A549 (cell line): Measurements from ENCODE around the gene BAG3. TPM values are rescaled to one million over a fixed set of nuclear protein-coding genes. Genes with fewer than 3 reads are reported as not detected.

Experiments
- ATAC-seq, 2 experiments: fragments of 200-7000 bp in 1 of 2; fragments of >200 bp in 1 of 2; cut with Nextera tagmentation in 1 of 2; cut with Tn5 transposase in 1 of 2; 3 replicates each; pipeline versions ENCODE4 v1.8.0 to v1.9.1; 2018 to 2020; ENCODE audit warnings: mild to moderate bottlenecking in 1 of 2, moderate library complexity in 1 of 2
- CTCF ChIA-PET: fragments of 300-600 bp; sonication (Branson Sonifier 250); formaldehyde crosslinking; extraction: SDS; loops from one replicate; lab custom pipeline; 2021; ENCODE audit warnings: antibody characterized with exemption, inconsistent platforms; lab: Yijun Ruan, JAX
- POLR2A ChIA-PET: fragments of 350-600 bp; formaldehyde crosslinking; extraction: SDS; loops from one replicate; lab custom pipeline; 2021; ENCODE audit warnings: antibody characterized with exemption, inconsistent platforms; lab: Yijun Ruan, JAX
- DNase-seq, 2 experiments: peaks; one replicate each; pipeline versions ENCODE4 v3.0.0 to v3.0.0-alpha.2; 2011 to 2016; ENCODE audit warnings: low read depth in 1 of 2, low spot score in 1 of 2
- FAIRE-seq: peaks from 2 replicates; lab custom pipeline; 2011; peaks lifted over from hg19 to GRCh38; lab: Jason Lieb, UNC
- H3K27ac ChIP-seq, 2 experiments: fragments of >200 bp; sonication (Bioruptor Twin); formaldehyde crosslinking; 3 replicates each; pipeline ENCODE4 v1.5.1; 2016 to 2017
- H3K4me1 ChIP-seq: fragments of >200 bp; sonication (Bioruptor Twin); formaldehyde crosslinking; 3 replicates; pipeline ENCODE4 v1.6.1; 2016
- H3K4me2 ChIP-seq: fragments of >200 bp; sonication (Bioruptor Twin); formaldehyde crosslinking; 3 replicates; pipeline ENCODE4 v1.6.1; 2016
- H3K4me3 ChIP-seq: fragments of >200 bp; sonication (Bioruptor Twin); formaldehyde crosslinking; 3 replicates; pipeline ENCODE4 v1.5.1; 2016
- H3K9me3 ChIP-seq: fragments of >200 bp; sonication (Bioruptor Twin); formaldehyde crosslinking; 3 replicates; pipeline ENCODE4 v1.6.1; 2016
- CBX8 ChIP-seq: fragments of 200-600 bp; sonication (generic); IDR thresholded peaks from 2 replicates; pipeline ENCODE4 v1.6.1; 2016
- CHD2 ChIP-seq: fragments of 150-350 bp; IDR thresholded peaks from 2 replicates; pipeline ENCODE4 v1.6.1; 2014; ENCODE audit warnings: low read length; ENCODE audit not compliant: partially characterized antibody
- CHD4 ChIP-seq: fragments of 200-600 bp; sonication (generic); IDR thresholded peaks from 2 replicates; pipeline ENCODE4 v1.6.1; 2016; ENCODE audit warnings: antibody characterized with exemption, mild to moderate bottlenecking, borderline replicate concordance
- FOSB ChIP-seq: fragments of 250-450 bp; sonication (Bioruptor Pico); IDR thresholded peaks from 2 replicates; pipeline ENCODE4 v1.5.0; 2020; ENCODE audit warnings: mild to moderate bottlenecking, moderate library complexity
- HDAC2 ChIP-seq: fragments of 200-600 bp; sonication (generic); IDR thresholded peaks from 2 replicates; pipeline ENCODE4 v1.6.1; 2016
- HOXB13 ChIP-seq: fragments of 250-450 bp; sonication (Bioruptor Pico); IDR thresholded peaks from 2 replicates; pipeline ENCODE4 v1.5.0; 2020; ENCODE audit warnings: low read depth, mild to moderate bottlenecking, moderate library complexity
- JUN ChIP-seq, 2 experiments: fragments of >200 bp; sonication (Bioruptor Twin); formaldehyde crosslinking; IDR thresholded peaks; 2 replicates in 1 of 2; 3 replicates in 1 of 2; pipeline ENCODE4 v1.6.1; 2016 to 2017
- JUNB ChIP-seq: fragments of >200 bp; sonication (Bioruptor Twin); formaldehyde crosslinking; IDR thresholded peaks from 2 replicates; pipeline ENCODE4 v1.6.1; 2016
- KDM1A ChIP-seq: fragments of 200-600 bp; sonication (generic); IDR thresholded peaks from 2 replicates; pipeline ENCODE4 v1.6.1; 2016; ENCODE audit warnings: low read depth, mild to moderate bottlenecking
- MAZ ChIP-seq: fragments of 150-350 bp; IDR thresholded peaks from 2 replicates; pipeline ENCODE4 v1.6.1; 2014; ENCODE audit warnings: antibody characterized with exemption, low read depth, low read length, borderline replicate concordance
- NR3C1 ChIP-seq: fragments of >200 bp; sonication (Bioruptor Twin); formaldehyde crosslinking; IDR thresholded peaks from 3 replicates; pipeline ENCODE4 v1.6.1; 2017
- RAD21 ChIP-seq, 2 experiments: fragments of >200 bp in 1 of 2; sonication (Bioruptor Twin) in 1 of 2; formaldehyde crosslinking in 1 of 2; IDR thresholded peaks in 1 of 2; conservative IDR thresholded peaks in 1 of 2; 2 replicates in 1 of 2; 3 replicates in 1 of 2; pipeline ENCODE4 v1.6.1; 2012 to 2018; ENCODE audit warnings: inconsistent platforms in 1 of 2
- RARB ChIP-seq: fragments of 250-450 bp; sonication (Bioruptor Pico); IDR thresholded peaks from 2 replicates; pipeline ENCODE4 v1.8.0; 2021; ENCODE audit warnings: mild to moderate bottlenecking, moderate library complexity
- RNF2 ChIP-seq: fragments of 200-600 bp; sonication (generic); IDR thresholded peaks from 2 replicates; pipeline ENCODE4 v1.6.1; 2016; ENCODE audit warnings: low read depth, mild to moderate bottlenecking, antibody characterized with exemption, moderate library complexity, borderline replicate concordance
- SMC3 ChIP-seq: fragments of >200 bp; sonication (Bioruptor Twin); formaldehyde crosslinking; IDR thresholded peaks from 3 replicates; pipeline ENCODE4 v1.6.1; 2018; ENCODE audit warnings: inconsistent platforms
- SREBF2 ChIP-seq: fragments of 450-650 bp; IDR thresholded peaks from 2 replicates; pipeline ENCODE4 v1.6.1; 2014; ENCODE audit warnings: mild to moderate bottlenecking, moderate library complexity
- TFCP2L1 ChIP-seq: fragments of 250-450 bp; sonication (Bioruptor Pico); IDR thresholded peaks from 2 replicates; pipeline ENCODE4 v1.5.0; 2021; ENCODE audit warnings: mild to moderate bottlenecking
- ZFP36 ChIP-seq: fragments of 450-650 bp; IDR thresholded peaks from 2 replicates; pipeline ENCODE4 v1.6.1; 2014; ENCODE audit warnings: borderline replicate concordance; ENCODE audit not compliant: partially characterized antibody
- ZNF302 ChIP-seq: fragments of 250-450 bp; sonication (Bioruptor Pico); IDR thresholded peaks from 2 replicates; pipeline ENCODE4 v1.9.0; 2021; ENCODE audit warnings: inconsistent platforms, mild to moderate bottlenecking, moderate library complexity
- WGBS: methylation state at CpG from one replicate; pipeline ENCODE4 v1.1.6; 2017; ENCODE audit errors: missing lambda C conversion rate; 5-methylcytosine and 5-hydroxymethylcytosine counted together
- polyA plus RNA-seq, 4 experiments: library from polyadenylated mRNA; depleted of rRNA in 3 of 4; stranded (reverse); fragments of >200 nt; fragmentation: RNase III in 1 of 4; extraction: RNeasy Plus Mini Kit Qiagen cat#74134 plus additional on column Dnase treatment in 1 of 4; gene quantifications; 2 replicates in 3 of 4; 3 replicates in 1 of 4; pipeline ENCODE4 v1.2.3, GENCODE V29; 2011 to 2017
- TF ChIP-seq, protein P1 (sequence below): fragments of 250-450 bp; sonication (Bioruptor Pico); IDR thresholded peaks from 2 replicates; pipeline ENCODE4 v1.5.0; 2020; ENCODE audit warnings: low read depth, mild to moderate bottlenecking, moderate library complexity
- TF ChIP-seq, protein P2 (sequence below): fragments of 450-650 bp; IDR thresholded peaks from 2 replicates; pipeline ENCODE4 v1.6.1; 2014; ENCODE audit warnings: antibody characterized with exemption
- TF ChIP-seq, protein P3 (sequence below): fragments of 250-450 bp; sonication (Bioruptor Pico); IDR thresholded peaks from 2 replicates; pipeline ENCODE4 v1.5.0; 2021; ENCODE audit warnings: mild to moderate bottlenecking, moderate library complexity, borderline replicate concordance
- TF ChIP-seq, protein P4 (sequence below): fragments of >200 bp; sonication (Bioruptor Twin); formaldehyde crosslinking; IDR thresholded peaks from 2 replicates; pipeline ENCODE4 v1.6.1; 2016

Gene BAG3
- polyA plus RNA-seq, 2 of the 4 experiments (the other 2 are of a cell fraction), result 10.7 to 58.4 TPM

DNA sequence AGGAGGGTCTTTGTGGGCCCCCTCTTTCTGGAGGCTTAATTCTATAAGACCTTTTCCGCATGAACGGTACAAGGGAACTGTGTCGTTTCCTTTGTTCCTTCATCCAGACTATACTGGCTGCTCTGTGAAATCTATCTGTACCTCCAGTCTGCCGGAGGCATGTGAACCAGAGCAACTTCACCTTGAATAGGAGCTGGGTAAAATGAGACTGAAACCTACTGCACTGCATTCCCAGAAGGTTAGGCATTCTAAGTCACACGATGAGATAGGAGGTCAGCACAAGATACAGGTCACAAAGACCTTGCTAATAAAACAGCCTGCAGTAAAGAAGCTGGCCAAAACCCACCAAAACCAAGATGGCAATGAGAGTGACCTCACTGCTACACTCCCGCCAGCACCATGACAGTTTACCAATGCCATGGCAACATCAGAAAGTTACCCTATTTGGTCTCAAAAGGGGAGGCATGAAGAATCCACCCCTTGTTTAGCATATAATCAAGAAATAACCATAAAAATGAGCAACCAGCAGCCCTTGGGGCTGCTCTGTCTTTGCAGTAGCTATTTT lies 37.9 kb downstream of the BAG3 start:
- TF ChIP-seq, protein P1, sequence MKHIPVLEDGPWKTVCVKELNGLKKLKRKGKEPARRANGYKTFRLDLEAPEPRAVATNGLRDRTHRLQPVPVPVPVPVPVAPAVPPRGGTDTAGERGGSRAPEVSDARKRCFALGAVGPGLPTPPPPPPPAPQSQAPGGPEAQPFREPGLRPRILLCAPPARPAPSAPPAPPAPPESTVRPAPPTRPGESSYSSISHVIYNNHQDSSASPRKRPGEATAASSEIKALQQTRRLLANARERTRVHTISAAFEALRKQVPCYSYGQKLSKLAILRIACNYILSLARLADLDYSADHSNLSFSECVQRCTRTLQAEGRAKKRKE (CRISPR knock-in tag), result no peak
- no peak for TF ChIP-seq SMC3
- TF ChIP-seq, protein P2, sequence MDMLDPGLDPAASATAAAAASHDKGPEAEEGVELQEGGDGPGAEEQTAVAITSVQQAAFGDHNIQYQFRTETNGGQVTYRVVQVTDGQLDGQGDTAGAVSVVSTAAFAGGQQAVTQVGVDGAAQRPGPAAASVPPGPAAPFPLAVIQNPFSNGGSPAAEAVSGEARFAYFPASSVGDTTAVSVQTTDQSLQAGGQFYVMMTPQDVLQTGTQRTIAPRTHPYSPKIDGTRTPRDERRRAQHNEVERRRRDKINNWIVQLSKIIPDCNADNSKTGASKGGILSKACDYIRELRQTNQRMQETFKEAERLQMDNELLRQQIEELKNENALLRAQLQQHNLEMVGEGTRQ, result no peak
- TF ChIP-seq MAZ, result no peak
- TF ChIP-seq FOSB, result no peak
- TF ChIP-seq, protein P3, sequence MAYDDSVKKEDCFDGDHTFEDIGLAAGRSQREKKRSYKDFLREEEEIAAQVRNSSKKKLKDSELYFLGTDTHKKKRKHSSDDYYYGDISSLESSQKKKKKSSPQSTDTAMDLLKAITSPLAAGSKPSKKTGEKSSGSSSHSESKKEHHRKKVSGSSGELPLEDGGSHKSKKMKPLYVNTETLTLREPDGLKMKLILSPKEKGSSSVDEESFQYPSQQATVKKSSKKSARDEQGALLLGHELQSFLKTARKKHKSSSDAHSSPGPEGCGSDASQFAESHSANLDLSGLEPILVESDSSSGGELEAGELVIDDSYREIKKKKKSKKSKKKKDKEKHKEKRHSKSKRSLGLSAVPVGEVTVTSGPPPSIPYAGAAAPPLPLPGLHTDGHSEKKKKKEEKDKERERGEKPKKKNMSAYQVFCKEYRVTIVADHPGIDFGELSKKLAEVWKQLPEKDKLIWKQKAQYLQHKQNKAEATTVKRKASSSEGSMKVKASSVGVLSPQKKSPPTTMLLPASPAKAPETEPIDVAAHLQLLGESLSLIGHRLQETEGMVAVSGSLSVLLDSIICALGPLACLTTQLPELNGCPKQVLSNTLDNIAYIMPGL (CRISPR knock-in tag), result no peak
- TF ChIP-seq HOXB13 (CRISPR knock-in tag), result no peak
- no peak for TF ChIP-seq NR3C1
- no peak for TF ChIP-seq ZNF302
- TF ChIP-seq RNF2, result no peak
- H3K4me1 ChIP-seq, result no peaks in the 10 kb centered on the region
- no peaks in the 10 kb centered on the region for H3K9me3 ChIP-seq
- H3K4me3 ChIP-seq, result no peak overlapping the region
- DNase-seq (no peak), ATAC-seq (no peak), FAIRE-seq (no peak)
- ChIA-PET POLR2A (interaction anchor here (0.6 kb wide), 2 partner anchors 81 to 1393 kb away, joined by 3 to 4 read pairs; no protein-coding TSS in a partner anchor), CTCF (interaction anchor here (1.2 to 1.4 kb wide), 3 partner anchors 13 to 81 kb away, joined by 3 to 4 read pairs (median 4); partner anchors contain the start of gene INPP5F)
- H3K4me2 ChIP-seq, result no peak overlapping the region
- no peak overlapping the region for H3K27ac ChIP-seq
- 89% methylated on average over 6 of the region's 6 CpGs for WGBS

DNA sequence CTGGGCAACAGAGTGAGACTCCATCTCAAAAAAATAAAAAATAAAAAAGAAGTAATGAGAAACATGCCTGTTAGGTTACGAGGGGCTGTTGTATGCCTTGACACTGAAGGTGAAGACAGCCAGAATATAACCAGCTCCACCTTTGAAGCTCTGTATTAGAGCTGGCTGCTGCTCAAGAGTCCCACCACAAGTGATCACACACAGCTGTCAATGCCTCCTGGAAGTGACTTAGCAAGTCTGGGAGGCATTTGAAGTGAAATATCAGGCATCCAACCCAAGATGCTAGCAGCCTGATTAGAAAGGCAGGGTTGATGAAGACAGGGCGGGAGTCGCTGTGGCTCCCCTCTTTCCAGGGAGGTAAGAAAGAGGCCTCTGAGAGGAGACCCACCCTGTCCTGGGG lies 40.5 kb downstream of the BAG3 start:
- H3K9me3 ChIP-seq, result no peaks in the 10 kb centered on the region; the same call in 2 of the 3 replicates
- H3K4me1 ChIP-seq, result no peaks in the 10 kb centered on the region
- TF ChIP-seq ZFP36, result no peak
- TF ChIP-seq CHD4, result no peak
- no peak for TF ChIP-seq JUN (IDR thresholded peaks at IDR 0.05)
- no peak for TF ChIP-seq RARB (CRISPR knock-in tag)
- no peak for TF ChIP-seq SREBF2
- no peak for TF ChIP-seq HDAC2
- TF ChIP-seq, protein P4, sequence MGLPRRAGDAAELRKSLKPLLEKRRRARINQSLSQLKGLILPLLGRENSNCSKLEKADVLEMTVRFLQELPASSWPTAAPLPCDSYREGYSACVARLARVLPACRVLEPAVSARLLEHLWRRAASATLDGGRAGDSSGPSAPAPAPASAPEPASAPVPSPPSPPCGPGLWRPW, result no peak
- no peak for TF ChIP-seq CHD2
- TF ChIP-seq CBX8, result no peak
- no peak for TF ChIP-seq TFCP2L1 (CRISPR knock-in tag)
- no peak for TF ChIP-seq KDM1A
- TF ChIP-seq JUNB, result no peak
- TF ChIP-seq ZNF302, result no peak
- TF ChIP-seq MAZ, result no peak
- no peak for TF ChIP-seq RAD21 (conservative IDR thresholded peaks at IDR 0.05 in 1 of 2, IDR thresholded peaks at IDR 0.05 in 1 of 2)
- no peak for FAIRE-seq
- 95% methylated on average over 3 of the region's 3 CpGs for WGBS
- H3K4me3 ChIP-seq, result no peak overlapping the region
- H3K27ac ChIP-seq, result no peak overlapping the region
- no peak; a peak in 1 of 6 replicates for ATAC-seq
- ChIA-PET POLR2A (no interaction called here), CTCF (interaction anchor here (1.3 to 2.5 kb wide), 3 partner anchors 36 to 162 kb away, joined by 3 to 7 read pairs (median 4); no protein-coding TSS in a partner anchor)
- no peak overlapping the region for H3K4me2 ChIP-seq
- DNase-seq, result no peak
